Measurements from ENCODE around the gene CABLES2.

The CABLES2 gene

GRCh38 chr20:62418709-62419487 is 11.8 kb upstream of the CABLES2 start:
- DNase-seq (ENCODE audit: low read depth in 2 of 2) = no peak

DNA sequence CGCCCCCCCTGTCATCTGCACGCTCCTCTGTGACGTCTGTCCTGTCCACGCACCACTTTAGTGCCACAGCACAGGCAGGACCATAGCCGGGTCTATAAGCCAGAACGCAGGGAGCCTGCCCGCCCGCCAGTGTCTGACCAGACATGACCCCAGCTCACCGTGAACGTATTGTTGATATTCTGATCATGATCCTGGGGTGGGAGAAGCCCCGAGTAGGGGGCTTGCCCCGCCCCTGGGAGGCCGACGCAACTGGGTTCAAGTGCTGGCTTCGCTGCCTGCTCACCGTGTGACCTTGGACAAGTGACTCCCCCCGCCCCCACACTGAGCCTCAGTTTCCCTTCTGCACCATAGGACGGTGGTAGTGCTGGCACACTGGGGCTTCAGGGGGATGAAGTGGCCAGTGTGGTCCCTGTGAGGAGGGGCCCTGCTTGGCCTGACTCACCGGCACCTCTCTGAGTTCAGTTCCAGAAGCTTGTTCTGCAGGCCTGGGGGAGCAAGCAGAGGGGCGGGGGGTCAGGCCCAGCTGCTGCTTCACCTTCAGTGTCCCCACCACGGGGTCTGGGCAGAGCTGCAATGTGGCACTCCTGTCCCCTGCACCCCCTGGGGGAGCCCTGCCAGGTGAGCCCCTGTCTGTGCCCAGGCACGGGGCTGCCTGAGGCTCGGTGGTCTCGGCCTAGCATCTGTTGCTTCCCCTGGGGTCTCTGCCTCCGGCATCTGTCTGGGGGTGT is 11.1 kb upstream of the CABLES2 start:
- no peak for DNase-seq (ENCODE audit: low read depth in 2 of 2)

DNA sequence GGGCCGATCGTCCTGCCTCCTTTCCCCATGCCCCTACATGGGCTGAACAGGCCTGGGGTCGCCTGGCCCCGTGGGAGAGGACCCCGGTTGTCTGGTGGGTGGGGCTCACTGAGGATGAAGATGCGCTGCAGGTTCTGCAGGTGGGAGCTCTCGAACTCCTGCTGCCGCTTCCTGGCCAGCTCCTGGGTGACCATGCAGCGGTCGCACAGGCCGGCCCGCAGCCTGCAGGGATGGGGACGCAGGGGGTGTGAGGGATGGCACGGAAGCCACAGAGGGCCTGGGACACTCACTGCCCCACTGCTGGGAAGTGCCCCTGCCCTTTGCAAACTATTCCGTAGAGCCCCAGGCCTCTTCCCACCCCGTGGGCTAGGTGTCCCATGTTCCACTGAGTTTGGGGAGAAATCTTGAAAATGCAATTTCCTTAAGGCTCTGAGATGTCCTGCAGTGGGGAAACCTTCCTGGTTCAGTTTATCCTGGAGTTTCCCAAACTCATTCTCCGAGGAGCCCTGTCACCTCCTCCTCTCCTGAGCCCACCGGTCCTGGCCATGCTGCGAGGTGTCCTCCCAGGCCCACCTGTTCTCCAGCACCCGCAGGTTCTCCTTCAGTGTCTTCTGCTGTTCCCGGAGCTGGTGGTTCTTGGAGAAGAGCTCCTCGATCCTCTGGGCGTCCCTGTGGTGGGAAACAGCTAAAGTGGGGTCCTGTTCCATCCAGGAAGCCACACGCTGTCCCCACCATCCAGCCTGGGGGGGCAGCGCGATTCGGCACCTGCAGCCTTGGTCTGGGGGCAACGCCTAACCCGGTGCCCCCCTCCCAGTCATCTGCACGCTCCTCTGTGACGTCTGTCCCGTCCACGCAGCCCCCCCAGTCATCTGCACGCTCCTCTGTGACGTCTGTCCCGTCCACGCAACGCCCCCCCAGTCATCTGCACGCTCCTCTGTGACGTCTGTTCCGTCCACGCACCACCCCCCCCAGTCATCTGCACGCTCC is 9.9 kb upstream of the CABLES2 start:
- no peak for DNase-seq (ENCODE audit: low read depth in 2 of 2)

DNA sequence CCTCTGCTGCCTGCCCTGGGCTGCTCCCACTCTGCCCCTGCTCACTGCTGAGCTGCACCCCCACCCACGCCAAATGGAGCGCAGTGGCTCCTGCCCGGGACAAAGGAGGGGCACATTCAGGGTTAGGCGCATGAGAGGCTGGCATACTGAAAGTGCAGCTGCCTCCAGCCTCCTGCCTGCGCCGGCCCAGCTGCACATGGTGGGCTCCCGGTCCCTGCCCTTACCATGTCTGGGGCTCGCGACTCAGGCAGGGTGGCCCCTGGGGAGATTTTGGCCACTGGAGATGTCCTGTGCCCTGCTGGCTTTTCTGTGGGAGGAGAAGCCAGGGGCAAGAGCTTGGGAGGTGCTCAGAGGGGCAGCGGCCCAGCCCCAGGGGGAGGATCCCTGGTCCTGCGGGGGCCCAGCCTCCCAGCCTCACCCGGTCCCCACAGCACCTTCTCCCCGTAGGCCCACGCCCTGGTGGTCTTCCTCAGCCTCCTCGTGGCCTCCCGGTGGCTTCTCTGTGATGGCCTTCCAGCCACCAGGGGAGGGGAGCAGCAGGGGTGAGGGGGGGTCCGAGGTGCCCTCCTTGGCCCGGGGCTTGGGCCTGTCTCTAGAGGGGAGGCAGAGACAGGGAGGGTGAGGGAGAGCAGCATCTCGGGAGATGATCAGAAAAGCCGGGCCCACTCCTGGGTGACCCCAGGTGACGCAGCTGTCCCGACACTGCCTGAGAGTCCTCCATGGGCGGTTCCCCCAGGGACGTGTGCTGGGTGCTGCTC is 8.4 kb upstream of the CABLES2 start:
- no peak for DNase-seq (ENCODE audit: low read depth in 2 of 2)

DNA sequence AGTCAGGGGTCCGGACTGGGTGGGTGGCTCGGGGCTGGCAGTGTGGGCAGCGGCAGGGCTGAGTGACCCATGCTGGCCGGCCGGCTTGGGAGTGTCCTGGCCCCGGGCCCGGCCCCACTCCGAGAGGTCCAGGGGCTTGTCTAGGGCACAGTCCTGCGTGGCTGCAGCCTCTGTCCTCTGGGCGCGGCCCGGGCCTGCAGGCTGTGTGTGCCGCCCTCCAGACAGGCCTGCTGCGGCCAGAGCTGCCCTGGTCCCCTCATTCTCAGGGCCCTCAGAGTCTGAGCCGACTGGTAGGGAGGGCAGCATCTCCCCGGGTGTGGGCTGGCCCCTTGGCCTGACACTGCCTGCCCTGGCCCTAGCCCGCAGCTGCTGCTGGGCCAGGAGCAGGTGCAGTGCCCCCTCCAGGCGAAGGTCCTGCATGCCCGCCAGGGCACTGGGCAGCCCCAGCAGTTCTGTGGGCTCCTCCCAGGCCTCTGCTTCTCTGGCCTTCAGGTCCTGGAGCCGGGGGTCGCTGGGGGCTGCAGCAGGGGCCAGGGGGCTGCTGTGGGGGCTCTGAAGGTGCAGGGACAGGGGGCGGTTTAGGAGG is 6.9 kb upstream of the CABLES2 start:
- DNase-seq (ENCODE audit: low read depth in 2 of 2) = no peak

- no peak for DNase-seq (ENCODE audit: low read depth in 2 of 2)
Observed at GRCh38 chr20:62413025-62413570, 6.0 kb upstream of the CABLES2 start.

DNA sequence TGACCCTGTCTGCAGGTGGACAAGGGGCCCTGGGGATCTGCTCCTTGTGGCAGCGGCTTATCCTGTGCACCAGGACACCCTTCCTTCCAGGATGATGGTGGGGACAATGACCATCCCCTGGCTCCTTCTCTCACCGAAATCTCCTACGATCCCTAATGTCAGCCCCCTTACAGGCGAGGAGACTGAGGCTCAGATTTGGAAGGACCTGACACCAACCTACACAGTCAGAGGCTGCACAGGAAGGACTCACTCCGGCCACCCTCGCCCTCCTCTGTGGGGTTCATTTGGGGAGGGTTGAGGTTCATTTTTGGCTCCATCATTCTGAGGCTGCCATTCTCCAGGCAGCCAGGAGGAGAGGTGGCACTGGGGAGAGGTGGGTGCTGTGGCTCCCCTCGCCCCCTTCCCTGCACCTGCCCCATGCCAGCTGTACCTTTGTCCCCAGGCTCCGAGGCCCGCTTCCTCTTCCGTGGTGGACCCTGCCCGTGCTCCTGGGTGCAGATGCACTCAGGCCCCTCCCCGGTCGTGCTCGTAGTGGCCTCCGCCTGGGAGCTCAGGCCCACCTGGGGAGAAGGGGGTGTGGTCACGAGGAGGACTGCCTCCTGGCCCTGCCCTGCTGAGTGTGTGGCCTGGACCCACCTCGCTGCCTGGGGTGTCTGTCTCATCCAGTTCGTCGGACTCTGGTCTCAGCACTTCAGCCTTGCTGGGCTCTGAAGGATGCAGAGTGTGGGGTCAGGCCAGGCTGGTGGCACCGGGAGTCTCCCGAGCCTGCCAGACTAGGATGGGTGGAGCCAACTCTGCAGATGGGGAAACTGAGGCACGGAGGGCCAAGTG is 5.3 kb upstream of the CABLES2 start:
- DNase-seq (ENCODE audit: low read depth in 2 of 2) = no peak

GRCh38 chr20:62411479-62412193 is 4.6 kb upstream of the CABLES2 start:
- no peak for DNase-seq (ENCODE audit: low read depth in 2 of 2)

DNA sequence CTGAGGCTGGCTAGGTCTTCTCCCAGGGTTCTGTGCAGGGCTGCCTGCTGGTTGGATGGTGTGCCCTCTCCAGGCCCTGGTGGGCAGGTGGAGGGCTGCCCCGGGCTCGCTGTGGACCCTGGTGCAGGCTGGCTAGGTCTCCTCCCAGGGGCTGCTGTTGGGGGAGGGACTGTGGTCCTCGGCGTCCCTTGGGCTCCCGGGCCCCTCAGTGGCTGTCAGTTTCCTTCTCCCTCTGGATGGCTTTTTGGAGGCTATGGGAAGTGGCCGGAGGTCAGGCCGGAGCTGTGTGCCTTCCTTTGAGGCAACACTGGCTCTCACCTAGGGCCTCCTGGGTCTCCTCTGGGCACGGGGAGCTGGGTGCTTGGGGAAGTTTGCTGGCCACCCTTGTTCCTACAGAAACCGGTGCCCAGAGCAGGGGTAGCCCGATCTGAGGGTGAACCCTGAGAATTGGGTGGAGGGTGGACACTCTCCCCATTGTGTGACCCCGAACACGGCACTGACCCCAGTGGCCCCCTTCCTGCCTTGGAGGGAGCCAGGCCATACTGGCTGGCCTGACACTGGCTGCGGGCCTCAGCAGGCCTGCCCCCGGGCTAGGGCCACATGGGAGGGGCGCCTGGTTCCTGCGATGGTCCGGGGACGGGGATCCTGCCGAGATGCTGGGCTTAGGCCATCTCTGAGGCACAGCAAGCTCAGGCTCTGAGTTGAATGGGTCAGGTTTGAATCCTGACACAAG is 3.8 kb upstream of the CABLES2 start:
- no peak for DNase-seq (ENCODE audit: low read depth in 2 of 2)

- DNase-seq (ENCODE audit: low read depth in 2 of 2) = no peak
Observed at GRCh38 chr20:62409931-62410745, 3.1 kb upstream of the CABLES2 start.

DNA sequence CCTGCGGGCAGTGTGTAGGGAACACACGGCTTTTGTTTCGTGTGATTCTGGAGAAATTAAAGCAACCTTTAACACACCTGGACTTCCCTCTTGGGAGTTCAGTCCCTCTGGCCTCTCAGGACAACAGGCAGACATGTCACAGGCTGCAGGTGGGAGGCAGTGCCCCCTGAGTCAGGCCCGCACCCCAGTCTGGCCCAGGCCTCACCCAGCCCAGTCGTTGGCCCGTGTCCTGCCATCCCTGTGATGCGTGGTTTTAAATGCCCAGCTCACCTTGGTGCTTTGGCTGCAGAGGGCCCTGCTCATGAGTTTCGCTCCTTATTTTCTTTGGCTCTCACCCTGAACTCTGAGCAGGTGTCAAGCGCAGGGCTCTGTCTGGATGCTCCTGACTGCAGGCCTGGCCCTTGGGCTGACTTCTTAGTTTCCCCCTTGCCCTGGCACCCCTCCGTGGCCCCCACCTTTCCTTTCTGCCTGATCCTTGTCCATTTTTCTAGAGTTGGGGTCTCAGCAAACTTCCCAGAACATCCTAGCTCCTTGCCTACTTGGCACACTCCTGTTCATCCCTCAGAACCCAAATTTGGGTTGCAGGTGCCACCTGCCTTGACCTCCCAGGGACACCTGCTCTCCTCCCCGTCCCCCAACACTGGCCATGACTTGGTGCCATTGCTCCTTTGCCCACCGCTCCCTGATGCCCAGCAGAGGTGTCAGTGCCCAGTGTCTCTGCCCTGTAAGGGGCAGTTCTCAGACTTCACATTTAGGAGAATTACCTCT is 2.2 kb upstream of the CABLES2 start:
- DNase-seq (ENCODE audit: low read depth in 2 of 2) = no peak

DNA sequence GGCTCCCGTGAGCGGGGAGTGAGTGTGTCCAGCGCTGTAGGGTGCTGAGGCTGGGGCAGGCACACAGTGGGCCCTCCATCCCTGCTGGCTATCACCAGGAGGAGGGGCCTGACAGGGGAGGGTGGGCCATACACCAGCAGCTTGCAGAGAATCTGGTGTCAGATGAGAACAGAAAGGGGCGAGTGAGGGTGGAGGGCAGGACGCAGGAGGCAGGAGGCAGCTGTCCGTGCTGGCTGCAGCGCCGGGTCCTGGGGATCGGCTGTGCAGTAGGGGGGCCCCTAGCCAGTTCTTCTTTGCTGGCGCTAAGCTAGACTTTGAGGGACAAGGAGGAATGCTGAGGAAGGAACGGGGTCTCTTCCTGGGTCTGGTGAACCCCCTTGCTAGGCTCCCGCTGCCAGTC is 1.6 kb upstream of the CABLES2 start:
- DNase-seq (ENCODE audit: low read depth in 2 of 2) = no peak

GRCh38 chr20:62408055-62408454 is 970 bp upstream of the CABLES2 start:
- DNase-seq (ENCODE audit: low read depth in 2 of 2) = no peak

DNA sequence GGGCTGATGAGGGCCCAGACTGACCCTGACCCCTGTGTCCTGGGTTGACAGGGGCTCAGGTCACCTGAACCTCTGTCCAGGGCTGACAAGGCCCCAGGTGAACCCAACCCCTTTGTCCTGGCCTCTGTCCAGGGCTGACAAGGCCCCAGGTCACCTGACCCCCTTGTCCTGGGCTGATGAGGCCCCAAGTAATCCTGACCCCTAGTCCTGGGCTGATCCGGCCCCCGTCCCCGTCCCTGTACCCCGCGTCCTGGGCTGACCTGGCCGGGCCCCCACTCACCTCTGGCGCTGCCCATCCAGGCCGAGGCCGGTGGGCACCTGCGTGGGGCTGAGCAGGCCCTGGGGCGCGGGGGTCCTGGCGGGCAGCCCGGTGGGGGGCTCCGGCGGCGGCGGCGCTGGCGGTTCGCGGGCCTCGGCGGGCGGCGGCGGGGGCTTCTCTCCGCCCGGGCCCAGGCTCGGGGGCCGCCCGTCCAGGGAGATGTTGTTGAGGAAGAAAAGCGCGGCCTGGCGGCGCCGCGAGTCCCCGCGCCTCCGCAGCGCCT is 379 bp downstream of the CABLES2 start:
- DNase-seq (ENCODE audit: low read depth in 2 of 2) = no peak

DNA sequence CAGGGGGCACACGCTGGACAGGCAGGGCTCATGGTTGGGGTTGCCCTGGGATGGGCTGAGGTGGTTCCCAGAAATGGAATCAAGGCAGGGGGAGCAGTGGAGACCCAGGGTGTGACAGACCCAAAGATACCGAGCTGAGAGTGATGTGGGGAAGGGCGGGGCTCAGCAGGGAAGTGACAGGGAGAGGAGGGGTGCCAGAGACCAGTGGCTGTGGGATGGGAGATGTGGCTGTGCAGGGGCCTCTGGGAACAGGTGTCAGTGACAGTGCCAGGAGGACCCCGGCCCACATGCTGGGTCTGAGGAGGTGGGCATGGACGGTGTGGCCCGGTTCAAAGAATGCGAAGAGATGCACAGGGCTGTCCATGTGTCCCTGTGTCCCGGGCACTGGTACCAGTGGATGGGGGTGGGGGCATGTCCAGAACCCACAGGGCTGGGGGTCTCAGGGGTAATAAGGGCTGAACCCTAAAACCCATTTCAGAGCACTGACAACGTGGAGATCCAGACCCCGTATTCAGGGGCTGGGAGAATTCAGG is 1.0 kb downstream of the CABLES2 start:
- DNase-seq (ENCODE audit: low read depth in 2 of 2) = no peak
